ENCODE results near the gene CERS3. TPM values are rescaled to one million over a fixed set of nuclear protein-coding genes. Genes with fewer than 3 reads are reported as not detected.

Gene CERS3
- total and polyA plus RNA-seq, 10 of the 15 experiments (the other 5 are each of a cell fraction or from before 2014, with no cell fraction given): not detected

DNA sequence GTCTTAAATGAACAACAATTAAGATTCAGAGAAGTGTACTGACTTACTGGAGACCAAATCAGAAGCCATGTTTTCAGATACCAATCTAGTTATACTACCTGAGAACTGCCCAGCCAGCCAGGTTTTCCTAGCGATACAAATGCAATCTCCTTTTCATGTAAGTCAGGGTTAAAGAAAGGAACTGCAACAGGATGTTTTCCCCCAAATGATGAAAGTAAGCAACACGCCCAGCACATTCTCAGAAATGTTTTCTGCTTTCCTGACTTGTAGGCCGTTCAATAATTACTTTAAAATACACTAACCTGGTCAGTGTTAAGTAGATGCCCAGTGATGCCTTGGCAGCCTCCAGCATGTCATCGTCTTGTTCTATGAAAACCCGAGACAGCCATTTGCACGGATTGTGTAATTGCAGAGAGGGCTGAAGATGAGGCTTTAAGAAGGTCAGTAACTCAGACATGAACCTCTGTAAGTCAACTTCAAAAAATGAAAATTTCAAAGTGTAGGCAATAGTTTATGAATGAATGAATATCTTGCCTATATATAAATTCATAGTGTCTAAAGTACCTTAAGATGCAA is 42.9 kb upstream of the CERS3 start:
- H3K4me3 ChIP-seq: no peak overlapping the region
- peaks cover 3 to 27% of the 10 kb centered on the region in 2 experiments for H3K36me3 ChIP-seq (ENCODE audit: control insufficient read depth in 2 of 2, insufficient read depth in 2 of 2, low read length in 1 of 2)
- WGBS (ENCODE audit: insufficient coverage, insufficient replicate concordance, low lambda C conversion rate, missing lambda C conversion rate): 85% methylated on average over 6 of the region's 6 CpGs
- DNase-seq (ENCODE audit: low read depth, low spot score) (no peak), FAIRE-seq (no peak), ATAC-seq (no peak)
- intact Hi-C loops (cut with micrococcal nuclease; ENCODE audit: unreplicated experiment): loop anchor here (5.0 to 10.0 kb wide), 2 partner anchors 217 to 644 kb away; no protein-coding TSS in a partner anchor
- in situ Hi-C loops (cut with MboI): no loop called here
- POLR2A ChIA-PET: no interaction called here
- no peak overlapping the region for H3K27ac ChIP-seq (ENCODE audit: control insufficient read depth, insufficient read depth)
- no peak overlapping the region for H3K9ac ChIP-seq (ENCODE audit: control insufficient read depth, insufficient read depth, low read length)
- RAD21 ChIA-PET (ENCODE audit: unreplicated experiment): interaction anchor here (0.7 to 1.2 kb wide), 2 partner anchors 643 kb away, joined by 3 read pairs; no protein-coding TSS in a partner anchor
- H4K20me1 ChIP-seq (ENCODE audit: control insufficient read depth, insufficient read depth): no peaks in the 10 kb centered on the region
- BruUV-seq (replicated peaks): no TSS peak
- peaks cover 9% of the 10 kb centered on the region for H3K4me1 ChIP-seq (ENCODE audit: control insufficient read depth, insufficient read depth, low read length)
- no peaks in the 10 kb centered on the region for H3K79me2 ChIP-seq (ENCODE audit: control insufficient read depth, insufficient read depth, low read length)
- H3K9me3 ChIP-seq (replicated peaks; ENCODE audit: control insufficient read depth, insufficient read depth, low read length): no peaks in the 10 kb centered on the region
- no peak overlapping the region for H3K4me2 ChIP-seq (ENCODE audit: control insufficient read depth, insufficient read depth)
- H3K27me3 ChIP-seq (replicated peaks in 1 of 2; ENCODE audit: control insufficient read depth in 2 of 2, insufficient read depth in 2 of 2, low read length in 1 of 2): no peaks in the 10 kb centered on the region
- SMC1A ChIA-PET (ENCODE audit: uncharacterized antibody, unreplicated experiment): interaction anchor here (0.8 to 1.8 kb wide), 5 partner anchors 10 to 643 kb away, joined by 3 to 5 read pairs (median 4); no protein-coding TSS in a partner anchor
- CTCF ChIA-PET: interaction anchor here (1.0 to 4.2 kb wide), 3 partner anchors 24 to 222 kb away, joined by 3 to 23 read pairs (median 4); no protein-coding TSS in a partner anchor
- no peak overlapping the region for H2AFZ ChIP-seq (ENCODE audit: control insufficient read depth, low read depth, low read length)
- no peak for TF ChIP-seq MTA3 (IDR thresholded peaks at IDR 0.05; ENCODE audit: borderline replicate concordance, low read length)
- no peak for TF ChIP-seq NR2F1 (conservative IDR thresholded peaks at IDR 0.05)
- no peak for TF ChIP-seq PBX3 (IDR thresholded peaks at IDR 0.05; ENCODE audit: insufficient replicate concordance, low read depth, low read length)
- no peak for TF ChIP-seq USF1 (IDR thresholded peaks at IDR 0.05; ENCODE audit: borderline replicate concordance, extremely low read length, insufficient read depth, low read depth, low read length)
- no peak for TF ChIP-seq TARDBP (IDR thresholded peaks at IDR 0.05; ENCODE audit: borderline replicate concordance)
- TF ChIP-seq IKZF2 (IDR thresholded peaks at IDR 0.05): no peak
- TF ChIP-seq, protein P1, sequence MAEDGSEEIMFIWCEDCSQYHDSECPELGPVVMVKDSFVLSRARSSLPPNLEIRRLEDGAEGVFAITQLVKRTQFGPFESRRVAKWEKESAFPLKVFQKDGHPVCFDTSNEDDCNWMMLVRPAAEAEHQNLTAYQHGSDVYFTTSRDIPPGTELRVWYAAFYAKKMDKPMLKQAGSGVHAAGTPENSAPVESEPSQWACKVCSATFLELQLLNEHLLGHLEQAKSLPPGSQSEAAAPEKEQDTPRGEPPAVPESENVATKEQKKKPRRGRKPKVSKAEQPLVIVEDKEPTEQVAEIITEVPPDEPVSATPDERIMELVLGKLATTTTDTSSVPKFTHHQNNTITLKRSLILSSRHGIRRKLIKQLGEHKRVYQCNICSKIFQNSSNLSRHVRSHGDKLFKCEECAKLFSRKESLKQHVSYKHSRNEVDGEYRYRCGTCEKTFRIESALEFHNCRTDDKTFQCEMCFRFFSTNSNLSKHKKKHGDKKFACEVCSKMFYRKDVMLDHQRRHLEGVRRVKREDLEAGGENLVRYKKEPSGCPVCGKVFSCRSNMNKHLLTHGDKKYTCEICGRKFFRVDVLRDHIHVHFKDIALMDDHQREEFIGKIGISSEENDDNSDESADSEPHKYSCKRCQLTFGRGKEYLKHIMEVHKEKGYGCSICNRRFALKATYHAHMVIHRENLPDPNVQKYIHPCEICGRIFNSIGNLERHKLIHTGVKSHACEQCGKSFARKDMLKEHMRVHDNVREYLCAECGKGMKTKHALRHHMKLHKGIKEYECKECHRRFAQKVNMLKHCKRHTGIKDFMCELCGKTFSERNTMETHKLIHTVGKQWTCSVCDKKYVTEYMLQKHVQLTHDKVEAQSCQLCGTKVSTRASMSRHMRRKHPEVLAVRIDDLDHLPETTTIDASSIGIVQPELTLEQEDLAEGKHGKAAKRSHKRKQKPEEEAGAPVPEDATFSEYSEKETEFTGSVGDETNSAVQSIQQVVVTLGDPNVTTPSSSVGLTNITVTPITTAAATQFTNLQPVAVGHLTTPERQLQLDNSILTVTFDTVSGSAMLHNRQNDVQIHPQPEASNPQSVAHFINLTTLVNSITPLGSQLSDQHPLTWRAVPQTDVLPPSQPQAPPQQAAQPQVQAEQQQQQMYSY (CRISPR knock-in tag; IDR thresholded peaks at IDR 0.05): no peak
- TF ChIP-seq BACH1 (IDR thresholded peaks at IDR 0.05; ENCODE audit: borderline replicate concordance): no peak
- no peak for TF ChIP-seq ZSCAN29 (IDR thresholded peaks at IDR 0.05)
- no peak for TF ChIP-seq STAT3 (IDR thresholded peaks at IDR 0.05; ENCODE audit: low read depth, low read length)
- no peak for TF ChIP-seq PAX5 (IDR thresholded peaks at IDR 0.05; ENCODE audit: borderline replicate concordance, low read depth, low read length)
- TF ChIP-seq, protein P2, sequence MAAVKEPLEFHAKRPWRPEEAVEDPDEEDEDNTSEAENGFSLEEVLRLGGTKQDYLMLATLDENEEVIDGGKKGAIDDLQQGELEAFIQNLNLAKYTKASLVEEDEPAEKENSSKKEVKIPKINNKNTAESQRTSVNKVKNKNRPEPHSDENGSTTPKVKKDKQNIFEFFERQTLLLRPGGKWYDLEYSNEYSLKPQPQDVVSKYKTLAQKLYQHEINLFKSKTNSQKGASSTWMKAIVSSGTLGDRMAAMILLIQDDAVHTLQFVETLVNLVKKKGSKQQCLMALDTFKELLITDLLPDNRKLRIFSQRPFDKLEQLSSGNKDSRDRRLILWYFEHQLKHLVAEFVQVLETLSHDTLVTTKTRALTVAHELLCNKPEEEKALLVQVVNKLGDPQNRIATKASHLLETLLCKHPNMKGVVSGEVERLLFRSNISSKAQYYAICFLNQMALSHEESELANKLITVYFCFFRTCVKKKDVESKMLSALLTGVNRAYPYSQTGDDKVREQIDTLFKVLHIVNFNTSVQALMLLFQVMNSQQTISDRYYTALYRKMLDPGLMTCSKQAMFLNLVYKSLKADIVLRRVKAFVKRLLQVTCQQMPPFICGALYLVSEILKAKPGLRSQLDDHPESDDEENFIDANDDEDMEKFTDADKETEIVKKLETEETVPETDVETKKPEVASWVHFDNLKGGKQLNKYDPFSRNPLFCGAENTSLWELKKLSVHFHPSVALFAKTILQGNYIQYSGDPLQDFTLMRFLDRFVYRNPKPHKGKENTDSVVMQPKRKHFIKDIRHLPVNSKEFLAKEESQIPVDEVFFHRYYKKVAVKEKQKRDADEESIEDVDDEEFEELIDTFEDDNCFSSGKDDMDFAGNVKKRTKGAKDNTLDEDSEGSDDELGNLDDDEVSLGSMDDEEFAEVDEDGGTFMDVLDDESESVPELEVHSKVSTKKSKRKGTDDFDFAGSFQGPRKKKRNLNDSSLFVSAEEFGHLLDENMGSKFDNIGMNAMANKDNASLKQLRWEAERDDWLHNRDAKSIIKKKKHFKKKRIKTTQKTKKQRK (IDR thresholded peaks at IDR 0.05; ENCODE audit: low read depth, low read length): no peak
- no peak for TF ChIP-seq POU2F2 (IDR thresholded peaks at IDR 0.05; ENCODE audit: borderline replicate concordance, low read depth, low read length)
